DOHH2 (cell line): Measurements from ENCODE around the gene OTOL1.

Source experiments
- H3F3A ChIP-seq: fragments of 200-600 bp; sonication (generic), shearing (Covaris generic); 2 replicates; pipeline ENCODE4 v1.6.0; 2016; ENCODE audit warnings: antibody characterized with exemption, mild to moderate bottlenecking; ENCODE audit not compliant: control insufficient read depth, insufficient read depth
- H3K27ac ChIP-seq: fragments of 200-600 bp; sonication (generic); 2 replicates; pipeline ENCODE4 v1.5.1; 2014; ENCODE audit warnings: low read depth, mild to moderate bottlenecking, low read length, moderate library complexity
- H3K27me3 ChIP-seq: fragments of 200-600 bp; sonication (generic); 2 replicates; pipeline ENCODE4 v1.6.1; 2014; ENCODE audit warnings: mild to moderate bottlenecking, low read length, mixed read lengths; ENCODE audit not compliant: control insufficient read depth
- H3K36me3 ChIP-seq: fragments of 200-600 bp; sonication (generic); 2 replicates; pipeline ENCODE4 v1.6.1; 2014; ENCODE audit warnings: mild to moderate bottlenecking, low read length, moderate library complexity, mixed read lengths; ENCODE audit not compliant: control insufficient read depth
- H3K4me1 ChIP-seq: fragments of 200-600 bp; sonication (generic); 2 replicates; pipeline ENCODE4 v1.6.1; 2014; ENCODE audit warnings: mild to moderate bottlenecking, low read length, mixed read lengths; ENCODE audit not compliant: control insufficient read depth
- H3K4me2 ChIP-seq: fragments of 200-600 bp; sonication (generic); 2 replicates; pipeline ENCODE4 v1.6.0; 2014; ENCODE audit warnings: mild to moderate bottlenecking, low read length, moderate library complexity
- H3K4me3 ChIP-seq: fragments of 200-600 bp; sonication (generic); 2 replicates; pipeline ENCODE4 v1.5.1; 2014; ENCODE audit warnings: mild to moderate bottlenecking, low read length, mixed read lengths
- H3K79me2 ChIP-seq: fragments of 200-600 bp; sonication (generic); 2 replicates; pipeline ENCODE4 v1.6.1; 2014; ENCODE audit warnings: mild to moderate bottlenecking, low read length, mixed read lengths; ENCODE audit not compliant: control insufficient read depth
- H3K9me2 ChIP-seq: fragments of 200-600 bp; sonication (generic); replicated peaks from 2 replicates; pipeline ENCODE4 v1.6.1; 2014; ENCODE audit warnings: mild to moderate bottlenecking, low read length, mixed read lengths; ENCODE audit not compliant: control insufficient read depth
- H3K9me3 ChIP-seq: fragments of 200-600 bp; sonication (generic); 2 replicates; pipeline ENCODE4 v1.6.1; 2014; ENCODE audit warnings: antibody characterized with exemption, low read length, mixed read lengths; ENCODE audit not compliant: control insufficient read depth, insufficient read depth
- H4K20me1 ChIP-seq: fragments of 200-600 bp; sonication (generic); 2 replicates; pipeline ENCODE4 v1.6.0; 2014; ENCODE audit warnings: low read depth, mild to moderate bottlenecking, antibody characterized with exemption, low read length, moderate library complexity; ENCODE audit not compliant: control insufficient read depth, insufficient read depth
- EZH2phosphoT487 ChIP-seq: fragments of 200-600 bp; sonication (generic); IDR thresholded peaks from 2 replicates; pipeline ENCODE4 v1.6.1; 2017; ENCODE audit warnings: borderline replicate concordance, mild to moderate bottlenecking, antibody characterized with exemption, low read length, moderate library complexity, mixed read lengths
- TF ChIP-seq, protein P1 (sequence below): fragments of 200-600 bp; sonication (generic); IDR thresholded peaks from one replicate; pipeline ENCODE4 v1.5.1; 2014; ENCODE audit warnings: antibody characterized with exemption, mild to moderate bottlenecking, low read depth, low read length; ENCODE audit not compliant: poor library complexity, severe bottlenecking

Gene OTOL1

GRCh38 chr3:161510510-161511260 lies 14.1 kb downstream of the OTOL1 start:
- no peaks in the 10 kb centered on the region for H3K9me3 ChIP-seq
- no peaks in the 10 kb centered on the region for H4K20me1 ChIP-seq
- no peaks in the 10 kb centered on the region for H3K79me2 ChIP-seq
- no peak overlapping the region for H3K27ac ChIP-seq
- TF ChIP-seq EZH2phosphoT487: no peak
- TF ChIP-seq, protein P1, sequence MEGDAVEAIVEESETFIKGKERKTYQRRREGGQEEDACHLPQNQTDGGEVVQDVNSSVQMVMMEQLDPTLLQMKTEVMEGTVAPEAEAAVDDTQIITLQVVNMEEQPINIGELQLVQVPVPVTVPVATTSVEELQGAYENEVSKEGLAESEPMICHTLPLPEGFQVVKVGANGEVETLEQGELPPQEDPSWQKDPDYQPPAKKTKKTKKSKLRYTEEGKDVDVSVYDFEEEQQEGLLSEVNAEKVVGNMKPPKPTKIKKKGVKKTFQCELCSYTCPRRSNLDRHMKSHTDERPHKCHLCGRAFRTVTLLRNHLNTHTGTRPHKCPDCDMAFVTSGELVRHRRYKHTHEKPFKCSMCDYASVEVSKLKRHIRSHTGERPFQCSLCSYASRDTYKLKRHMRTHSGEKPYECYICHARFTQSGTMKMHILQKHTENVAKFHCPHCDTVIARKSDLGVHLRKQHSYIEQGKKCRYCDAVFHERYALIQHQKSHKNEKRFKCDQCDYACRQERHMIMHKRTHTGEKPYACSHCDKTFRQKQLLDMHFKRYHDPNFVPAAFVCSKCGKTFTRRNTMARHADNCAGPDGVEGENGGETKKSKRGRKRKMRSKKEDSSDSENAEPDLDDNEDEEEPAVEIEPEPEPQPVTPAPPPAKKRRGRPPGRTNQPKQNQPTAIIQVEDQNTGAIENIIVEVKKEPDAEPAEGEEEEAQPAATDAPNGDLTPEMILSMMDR: no peak
- H3K4me2 ChIP-seq: no peak overlapping the region
- no peaks in the 10 kb centered on the region for H3K36me3 ChIP-seq
- no peaks in the 10 kb centered on the region for H3K27me3 ChIP-seq
- no peaks in the 10 kb centered on the region for H3K9me2 ChIP-seq
- H3K4me1 ChIP-seq: peaks cover 14% of the 10 kb centered on the region
- H3F3A ChIP-seq: no peaks in the 10 kb centered on the region
- H3K4me3 ChIP-seq: no peak overlapping the region

GRCh38 chr3:161523916-161524315 lies 27.3 kb downstream of the OTOL1 start:
- no peaks in the 10 kb centered on the region for H3K9me2 ChIP-seq
- no peaks in the 10 kb centered on the region for H3F3A ChIP-seq
- no peaks in the 10 kb centered on the region for H3K27me3 ChIP-seq
- H3K9me3 ChIP-seq: no peaks in the 10 kb centered on the region
- H3K4me3 ChIP-seq: no peak overlapping the region
- no peak overlapping the region for H3K27ac ChIP-seq
- H3K4me2 ChIP-seq: no peak overlapping the region
- no peak for TF ChIP-seq EZH2phosphoT487
- TF ChIP-seq, protein P1: no peak
- H4K20me1 ChIP-seq: no peaks in the 10 kb centered on the region
- H3K4me1 ChIP-seq: no peaks in the 10 kb centered on the region
- no peaks in the 10 kb centered on the region for H3K79me2 ChIP-seq
- no peaks in the 10 kb centered on the region for H3K36me3 ChIP-seq

- no peak overlapping the region for H3K27ac ChIP-seq
- no peaks in the 10 kb centered on the region for H3K36me3 ChIP-seq
- no peaks in the 10 kb centered on the region for H3K9me2 ChIP-seq
- no peak for TF ChIP-seq EZH2phosphoT487
- TF ChIP-seq, protein P1: no peak
- no peak overlapping the region for H3K4me3 ChIP-seq
- H3F3A ChIP-seq: no peaks in the 10 kb centered on the region
- no peaks in the 10 kb centered on the region for H3K9me3 ChIP-seq
- H3K4me1 ChIP-seq: no peaks in the 10 kb centered on the region
- no peaks in the 10 kb centered on the region for H4K20me1 ChIP-seq
- H3K79me2 ChIP-seq: no peaks in the 10 kb centered on the region
- no peak overlapping the region for H3K4me2 ChIP-seq
- H3K27me3 ChIP-seq: no peaks in the 10 kb centered on the region
Measured at GRCh38 chr3:161531930-161532329, 35.3 kb downstream of the OTOL1 start.
